Fibroblast of upper back skin (primary cell): ENCODE data around the gene CARMIL1.
"Not testable (repeated sequence)": the region's sequence is repeated elsewhere in the genome, so short reads cannot be mapped to it uniquely, and the experiment has no call there.

Experiments
- DNase-seq: peaks from one replicate; pipeline ENCODE4 v3.0.0-alpha.2; 2013

The CARMIL1 gene

GRCh38 chr6:25277857-25278256 is 1.3 kb upstream of the CARMIL1 start:
- DNase-seq = no peak

- no peak for DNase-seq
These were observed 787 bp upstream of the CARMIL1 start for GRCh38 chr6:25278261-25278913.

GRCh38 chr6:25279748-25280343 is 672 bp downstream of the CARMIL1 start:
- DNase-seq = no peak

GRCh38 chr6:25280344-25281074 is 1.3 kb downstream of the CARMIL1 start:
- no peak for DNase-seq

- no peak for DNase-seq
These were observed 7.7 kb downstream of the CARMIL1 start for GRCh38 chr6:25286891-25287290.

GRCh38 chr6:25287941-25288340 is 8.8 kb downstream of the CARMIL1 start:
- no peak for DNase-seq

GRCh38 chr6:25288518-25288917 is 9.3 kb downstream of the CARMIL1 start:
- DNase-seq = no peak

GRCh38 chr6:25290306-25291060 is 11.3 kb downstream of the CARMIL1 start:
- DNase-seq = no peak

GRCh38 chr6:25292384-25292783 is 13.2 kb downstream of the CARMIL1 start:
- DNase-seq = no peak

- no peak for DNase-seq
These were observed 16.5 kb downstream of the CARMIL1 start for GRCh38 chr6:25295651-25296050.

- DNase-seq = no peak
These were observed 17.2 kb downstream of the CARMIL1 start for GRCh38 chr6:25296217-25296905.

GRCh38 chr6:25297039-25297441 is 17.9 kb downstream of the CARMIL1 start:
- DNase-seq = no peak

- DNase-seq = no peak
These were observed 18.8 kb downstream of the CARMIL1 start for GRCh38 chr6:25297823-25298522.

- DNase-seq = not testable (repeated sequence)
These were observed 19.3 kb downstream of the CARMIL1 start for GRCh38 chr6:25298523-25298865.

GRCh38 chr6:25301362-25301761 is 22.2 kb downstream of the CARMIL1 start:
- no peak for DNase-seq

GRCh38 chr6:25302151-25302550 is 23.0 kb downstream of the CARMIL1 start:
- DNase-seq = peak; percentile 82

GRCh38 chr6:25302677-25303128 is 23.5 kb downstream of the CARMIL1 start:
- DNase-seq = peak; percentile 94

- DNase-seq = no peak
These were observed 24.1 kb downstream of the CARMIL1 start for GRCh38 chr6:25303254-25303653.

- no peak for DNase-seq
These were observed 27.2 kb downstream of the CARMIL1 start for GRCh38 chr6:25306379-25306778.

GRCh38 chr6:25307805-25308494 is 28.8 kb downstream of the CARMIL1 start:
- DNase-seq = no peak

- peak; percentile 51 for DNase-seq
These were observed 30.7 kb downstream of the CARMIL1 start for GRCh38 chr6:25309886-25310285.
